HG03575 (cell line): Measurements from ENCODE around the gene ERI2.

ENCODE experiments used
- ATAC-seq: cut with Tn5 transposase; IDR thresholded peaks from one replicate; pipeline ENCODE4 v1.9.1; 2021; ENCODE audit not compliant: unreplicated experiment, insufficient number of reproducible peaks, low FRiP score; ENCODE audit errors: extremely low read depth

ERI2 gene

GRCh38 chr16:20822521-20823325, 16.5 kb upstream of the ERI2 start:
- ATAC-seq, result no peak

GRCh38 chr16:20821682-20822081, 15.4 kb upstream of the ERI2 start:
- ATAC-seq, result no peak

GRCh38 chr16:20818929-20819585, 12.8 kb upstream of the ERI2 start:
- ATAC-seq, result no peak

- ATAC-seq, result no peak
Measured at GRCh38 chr16:20814784-20815183, 8.5 kb upstream of the ERI2 start.

- no peak for ATAC-seq
Measured at GRCh38 chr16:20812510-20812909, 6.2 kb upstream of the ERI2 start.

- no peak for ATAC-seq
Measured at GRCh38 chr16:20811889-20812439, 5.7 kb upstream of the ERI2 start.

- no peak for ATAC-seq
Measured at GRCh38 chr16:20807862-20808261, 1.6 kb upstream of the ERI2 start.

GRCh38 chr16:20805684-20806167, 546 bp downstream of the ERI2 start:
- peak; percentile 12 for ATAC-seq

- no peak for ATAC-seq
Measured at GRCh38 chr16:20803561-20804214, 2.6 kb downstream of the ERI2 start.

- no peak for ATAC-seq
Measured at GRCh38 chr16:20803192-20803560, 3.1 kb downstream of the ERI2 start.

- no peak for ATAC-seq
Measured at GRCh38 chr16:20801278-20801677, 5.0 kb downstream of the ERI2 start.

- no peak for ATAC-seq
Measured at GRCh38 chr16:20799599-20799998, 6.7 kb downstream of the ERI2 start.

GRCh38 chr16:20798364-20798763, 7.9 kb downstream of the ERI2 start:
- ATAC-seq, result no peak

- ATAC-seq, result no peak
Measured at GRCh38 chr16:20791923-20792612, 14.2 kb downstream of the ERI2 start.

- no peak for ATAC-seq
Measured at GRCh38 chr16:20789130-20789529, 17.1 kb downstream of the ERI2 start.

GRCh38 chr16:20784204-20784603, 22.1 kb downstream of the ERI2 start:
- ATAC-seq, result no peak

- ATAC-seq, result no peak
Measured at GRCh38 chr16:20782470-20782869, 23.8 kb downstream of the ERI2 start.

GRCh38 chr16:20781697-20782096, 24.6 kb downstream of the ERI2 start:
- ATAC-seq, result no peak

GRCh38 chr16:20774703-20775362, 31.4 kb downstream of the ERI2 start:
- ATAC-seq, result no peak
